OCI-LY7 (cell line): ENCODE results near the gene NXN.

Source experiments
- CTCF ChIP-seq: fragments of 200-600 bp; sonication (generic); conservative IDR thresholded peaks from 2 replicates; pipeline ENCODE4 v1.5.1; 2014; ENCODE audit warnings: mild to moderate bottlenecking, antibody characterized with exemption, low read length, moderate library complexity, mixed read lengths
- EZH2phosphoT487 ChIP-seq: fragments of 200-600 bp; sonication (generic); IDR thresholded peaks from 2 replicates; pipeline ENCODE4 v1.6.1; 2018; ENCODE audit warnings: low read depth, borderline replicate concordance, mild to moderate bottlenecking, mixed run types, antibody characterized with exemption, low read length, moderate library complexity, mixed read lengths

DNA sequence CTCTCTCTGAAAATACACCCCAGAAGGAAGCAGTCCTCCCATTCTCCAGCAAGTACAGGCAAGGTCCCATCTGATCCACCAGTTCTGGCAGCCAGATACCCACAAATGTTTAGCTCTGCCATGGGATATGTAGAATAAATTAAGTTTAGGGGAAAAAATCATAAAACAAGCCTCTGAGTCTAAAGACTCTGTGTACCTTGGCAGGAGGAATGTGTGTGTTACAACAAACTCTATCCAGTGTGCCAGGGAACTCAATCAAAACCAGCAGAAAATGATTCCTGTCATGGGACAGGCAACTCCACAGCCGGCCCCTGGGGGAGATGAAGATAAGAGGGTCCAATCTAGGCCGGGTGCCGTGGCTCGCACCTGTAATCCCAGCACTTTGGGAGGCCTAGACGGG lies 124.0 kb downstream of the NXN start:
- TF ChIP-seq CTCF (no peak), EZH2phosphoT487 (no peak)
